IgD-negative memory B cell (primary cell): ENCODE measurements around the gene MTMR2. TPM values are rescaled to one million over a fixed set of nuclear protein-coding genes. Genes with fewer than 3 reads are reported as not detected.
"Not testable (repeated sequence)": the region's sequence is repeated elsewhere in the genome, so short reads cannot be mapped to it uniquely, and the experiment has no call there.

Experiments
- H3K27ac Mint-ChIP-seq, 3 donors: one replicate each; pipeline ENCODE4 v1.8.0; 2020 to 2022; ENCODE audit warnings: mild to moderate bottlenecking in 3 of 3, mixed read lengths in 3 of 3, moderate library complexity in 1 of 3
- H3K27me3 Mint-ChIP-seq: one replicate; pipeline ENCODE4 v1.8.0; 2021; ENCODE audit warnings: mixed read lengths
- H3K36me3 Mint-ChIP-seq: one replicate; pipeline ENCODE4 v1.8.0; 2020; ENCODE audit warnings: mild to moderate bottlenecking, mixed read lengths
- H3K4me1 Mint-ChIP-seq, 3 donors: one replicate each; pipeline ENCODE4 v1.8.0; 2020 to 2022; ENCODE audit warnings: mixed read lengths in 3 of 3, mild to moderate bottlenecking in 1 of 3
- H3K4me3 Mint-ChIP-seq, 4 donors: one replicate each; pipeline ENCODE4 v1.8.0; 2020 to 2022; ENCODE audit warnings: mild to moderate bottlenecking in 4 of 4, mixed read lengths in 4 of 4, moderate library complexity in 3 of 4
- H3K9me3 Mint-ChIP-seq, 3 donors: one replicate each; pipeline ENCODE4 v1.8.0; 2020 to 2021; ENCODE audit warnings: mixed read lengths in 3 of 3, mild to moderate bottlenecking in 1 of 3
- polyA plus RNA-seq: library from polyadenylated mRNA; unstranded; fragments of 300-500 nt; fragmentation: Illumina TruSeq; gene quantifications from one replicate; pipeline ENCODE4 v1.2.3, GENCODE V29; 2021

MTMR2 gene
- polyA plus RNA-seq, 1 donor from 2014 or later, result 7.2 TPM

DNA sequence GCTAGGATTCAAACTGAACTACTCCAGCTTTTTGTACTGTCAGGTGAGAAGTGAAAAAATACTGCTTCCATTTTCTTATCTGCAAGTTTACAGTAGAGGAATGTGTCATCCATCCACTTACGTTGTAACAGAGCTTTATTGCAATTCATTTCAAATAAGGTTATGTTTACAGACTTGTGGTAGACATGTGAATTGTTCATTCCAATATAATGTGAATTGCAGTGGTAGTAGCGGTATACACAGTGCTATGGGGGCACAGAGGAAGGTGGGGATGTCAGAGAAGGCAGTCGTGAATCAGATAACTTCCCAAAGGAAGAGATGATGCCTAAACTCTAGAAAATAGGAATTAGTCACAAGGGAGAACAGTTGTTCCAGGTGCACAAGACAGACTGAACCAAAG lies 91.1 kb downstream of the MTMR2 start:
- H3K9me3 Mint-ChIP-seq, result no peaks in the 10 kb centered on the region
- H3K36me3 Mint-ChIP-seq, result peaks cover 11% of the 10 kb centered on the region
- H3K27ac Mint-ChIP-seq, result no peak overlapping the region
- peaks cover 0 to 4% (median 0%) of the 10 kb centered on the region in 3 donors for H3K4me1 Mint-ChIP-seq
- H3K27me3 Mint-ChIP-seq, result no peaks in the 10 kb centered on the region
- no peak overlapping the region for H3K4me3 Mint-ChIP-seq

DNA sequence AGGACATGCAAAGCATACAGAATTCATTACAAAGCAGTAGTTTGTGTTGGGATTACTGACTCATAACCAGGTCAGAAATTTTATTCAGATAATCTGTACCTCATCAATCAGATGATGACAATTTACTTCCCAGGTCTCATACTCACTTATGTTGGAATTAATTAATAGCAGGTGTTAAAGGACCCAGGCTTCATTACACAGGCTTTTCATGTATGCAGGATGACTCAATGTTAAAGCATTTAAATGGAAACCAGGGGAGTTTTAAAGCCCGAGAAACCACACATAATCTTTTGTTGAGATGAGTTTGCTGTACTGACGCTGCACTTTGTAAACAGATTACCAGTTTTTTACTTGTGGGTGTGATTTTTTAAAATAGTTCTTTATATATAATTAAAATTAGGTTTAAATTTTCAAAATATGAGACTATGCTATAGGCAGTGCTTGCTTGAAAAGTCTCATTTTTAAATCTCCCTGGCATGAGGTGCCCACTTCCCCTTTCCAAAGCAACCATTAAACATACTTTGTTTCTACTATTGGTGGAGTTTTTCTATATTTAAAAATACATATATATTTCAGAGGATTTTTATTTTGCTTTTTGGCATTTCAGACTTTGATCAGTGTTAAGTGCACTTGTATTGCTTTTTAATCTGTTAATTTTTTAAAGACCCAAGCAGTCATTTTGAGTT lies 92.6 kb downstream of the MTMR2 start:
- Mint-ChIP-seq H3K4me3 (no peak overlapping the region), H3K9me3 (no peaks in the 10 kb centered on the region), H3K36me3 (peaks cover 15% of the 10 kb centered on the region), H3K27ac (no peak overlapping the region), H3K27me3 (no peaks in the 10 kb centered on the region), H3K4me1 (peaks cover 0 to 4% (median 0%) of the 10 kb centered on the region in 3 donors)

DNA sequence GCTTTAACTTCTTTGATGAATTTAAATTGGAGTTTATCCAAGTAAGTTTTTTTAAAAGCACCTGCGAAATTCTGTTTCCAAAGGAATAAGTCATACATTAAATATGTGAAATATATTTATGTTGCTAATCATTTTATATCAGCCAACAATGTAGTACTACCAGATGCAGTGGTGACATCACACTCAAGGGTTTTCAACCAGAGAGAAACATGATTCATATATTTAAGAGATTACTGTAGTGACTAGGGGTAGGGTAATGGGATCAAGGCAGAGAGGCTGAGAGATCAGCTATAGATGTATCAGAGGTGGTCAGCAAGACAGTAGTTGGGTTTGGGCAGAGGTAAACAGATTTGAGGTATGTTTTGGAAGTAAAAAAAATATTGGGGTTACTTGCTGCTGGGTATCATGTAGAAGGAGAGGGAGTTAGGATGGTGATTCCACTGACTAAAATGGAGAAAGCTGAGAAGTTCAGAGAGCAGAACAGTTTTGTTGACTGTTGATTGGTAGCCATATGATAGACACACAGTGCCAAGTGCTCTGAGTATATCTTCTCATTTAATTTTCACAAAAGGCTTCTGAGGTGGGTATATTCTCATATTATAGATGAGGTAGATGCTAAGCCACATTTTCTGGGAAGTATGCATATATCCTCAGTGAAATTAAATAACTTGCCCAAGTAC lies 94.2 kb downstream of the MTMR2 start:
- H3K9me3 Mint-ChIP-seq, result peaks cover 0 to 2% (median 0%) of the 10 kb centered on the region in 3 donors
- peaks cover 17% of the 10 kb centered on the region for H3K36me3 Mint-ChIP-seq
- no peak overlapping the region for H3K4me3 Mint-ChIP-seq
- H3K27me3 Mint-ChIP-seq, result no peaks in the 10 kb centered on the region
- H3K27ac Mint-ChIP-seq, result no peak overlapping the region
- peaks cover 0 to 4% (median 0%) of the 10 kb centered on the region in 3 donors for H3K4me1 Mint-ChIP-seq

DNA sequence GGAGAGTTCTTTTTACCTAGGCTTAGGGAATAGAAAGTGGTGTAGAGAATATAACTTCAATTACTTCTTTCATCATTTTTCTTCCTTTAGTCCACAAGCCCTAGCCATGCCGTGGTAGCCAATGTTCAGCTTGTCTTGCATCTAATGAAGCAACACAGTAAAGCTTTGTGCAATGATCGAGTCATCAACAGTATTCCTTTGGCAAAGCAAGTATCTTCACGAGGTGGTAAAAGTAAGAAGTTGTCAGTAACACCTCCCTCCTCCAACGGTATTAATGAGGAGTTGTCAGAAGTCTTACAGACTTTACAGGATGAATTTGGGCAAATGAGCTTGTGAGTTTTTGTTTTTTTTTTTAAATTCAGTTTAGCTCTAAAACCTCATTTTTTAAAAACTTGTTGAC lies 96.2 kb downstream of the MTMR2 start:
- Mint-ChIP-seq H3K27me3 (no peaks in the 10 kb centered on the region), H3K36me3 (peaks cover 17% of the 10 kb centered on the region), H3K4me3 (no peak overlapping the region), H3K4me1 (peaks cover 0 to 2% (median 0%) of the 10 kb centered on the region in 3 donors), H3K9me3 (peaks cover 0 to 2% (median 0%) of the 10 kb centered on the region in 3 donors), H3K27ac (no peak overlapping the region)

DNA sequence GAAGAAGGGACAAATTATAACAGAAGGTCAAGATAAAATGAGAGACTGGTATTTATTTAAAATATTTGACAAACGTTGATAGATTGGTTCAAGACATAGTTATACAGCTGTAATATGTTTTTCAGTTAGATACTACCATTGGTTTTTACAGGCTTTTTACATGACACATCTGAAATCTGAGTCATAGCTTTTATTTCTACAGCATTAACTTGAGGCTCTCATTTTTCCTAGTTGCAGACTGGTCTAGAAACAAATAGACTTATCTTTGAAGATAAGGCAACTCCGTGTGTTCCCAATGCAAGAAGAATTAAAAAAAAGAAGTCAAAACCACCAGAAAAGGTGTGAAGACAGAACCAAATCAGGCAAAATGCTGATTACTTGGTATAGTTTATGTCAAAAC lies 102.3 kb downstream of the MTMR2 start:
- H3K36me3 Mint-ChIP-seq, result peaks cover 3% of the 10 kb centered on the region
- H3K4me1 Mint-ChIP-seq, result no peaks in the 10 kb centered on the region
- no peaks in the 10 kb centered on the region for H3K27me3 Mint-ChIP-seq
- H3K27ac Mint-ChIP-seq, result no peak overlapping the region
- peaks cover 0 to 2% (median 0%) of the 10 kb centered on the region in 3 donors for H3K9me3 Mint-ChIP-seq
- no peak overlapping the region for H3K4me3 Mint-ChIP-seq

DNA sequence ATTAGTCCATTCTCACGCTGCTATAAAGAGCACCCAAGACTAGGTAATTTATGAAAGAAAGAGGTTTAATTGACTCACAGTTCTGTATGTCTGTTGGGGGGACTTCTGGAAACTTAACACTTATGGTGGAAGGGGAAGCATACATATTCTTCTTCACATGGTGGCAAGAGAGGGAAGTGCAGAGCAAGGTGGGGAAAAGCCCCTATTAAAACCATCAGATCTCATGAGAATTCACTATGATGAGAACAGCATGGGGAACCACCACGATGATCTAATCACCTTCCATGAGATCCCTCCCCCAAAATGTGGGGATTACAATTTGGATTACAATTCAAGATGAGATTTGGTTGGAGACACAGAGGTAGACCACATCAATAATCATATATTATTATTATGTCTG lies 107.9 kb downstream of the MTMR2 start:
- Mint-ChIP-seq H3K9me3 (no peaks in the 10 kb centered on the region), H3K27ac (peak overlapping the region in 1 of 3 donors; percentile 17), H3K4me1 (peaks cover 0 to 5% (median 1%) of the 10 kb centered on the region in 3 donors), H3K36me3 (peaks cover 7% of the 10 kb centered on the region), H3K4me3 (no peak overlapping the region), H3K27me3 (no peaks in the 10 kb centered on the region)

DNA sequence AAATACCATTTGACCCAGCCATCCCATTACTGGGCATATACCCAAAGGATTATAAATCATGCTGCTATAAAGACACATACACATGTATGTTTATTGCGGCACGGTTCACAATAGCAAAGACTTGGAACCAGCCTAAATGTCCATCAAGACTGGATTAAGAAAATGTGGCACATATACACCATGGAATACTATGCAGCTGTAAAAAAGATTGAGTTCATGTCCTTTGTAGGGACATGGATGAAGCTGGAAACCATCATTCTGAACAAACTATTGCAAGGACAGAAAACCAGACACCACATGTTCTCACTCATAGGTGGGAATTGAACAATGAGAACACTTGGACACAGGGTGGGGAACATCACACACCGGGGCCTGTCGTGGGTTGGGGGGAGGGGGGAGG lies 112.9 kb downstream of the MTMR2 start:
- not testable (repeated sequence) for H3K4me1 Mint-ChIP-seq, H3K36me3 Mint-ChIP-seq, H3K4me3 Mint-ChIP-seq, H3K27me3 Mint-ChIP-seq, H3K9me3 Mint-ChIP-seq, H3K27ac Mint-ChIP-seq

DNA sequence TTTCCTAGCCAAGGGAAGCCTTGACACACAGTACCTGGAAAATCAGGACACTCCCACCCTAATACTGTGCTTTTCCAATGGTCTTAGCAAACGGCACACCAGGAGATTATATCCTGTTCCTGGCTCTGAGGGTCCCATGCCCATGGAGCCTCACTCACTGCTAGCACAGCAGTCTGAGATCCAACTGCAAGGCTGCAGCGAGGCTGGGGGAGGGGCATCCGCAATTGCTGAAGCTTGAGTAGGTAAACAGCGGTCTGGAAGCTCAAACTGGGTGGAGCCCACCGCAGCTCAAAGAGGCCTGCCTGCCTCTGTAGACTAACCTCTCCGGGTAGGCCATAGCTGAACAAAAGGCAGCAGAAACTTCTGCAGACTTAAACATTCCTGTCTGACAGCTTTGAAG lies 117.4 kb downstream of the MTMR2 start:
- H3K27ac Mint-ChIP-seq, H3K4me3 Mint-ChIP-seq, H3K4me1 Mint-ChIP-seq, H3K27me3 Mint-ChIP-seq, H3K36me3 Mint-ChIP-seq, H3K9me3 Mint-ChIP-seq: not testable (repeated sequence)

DNA sequence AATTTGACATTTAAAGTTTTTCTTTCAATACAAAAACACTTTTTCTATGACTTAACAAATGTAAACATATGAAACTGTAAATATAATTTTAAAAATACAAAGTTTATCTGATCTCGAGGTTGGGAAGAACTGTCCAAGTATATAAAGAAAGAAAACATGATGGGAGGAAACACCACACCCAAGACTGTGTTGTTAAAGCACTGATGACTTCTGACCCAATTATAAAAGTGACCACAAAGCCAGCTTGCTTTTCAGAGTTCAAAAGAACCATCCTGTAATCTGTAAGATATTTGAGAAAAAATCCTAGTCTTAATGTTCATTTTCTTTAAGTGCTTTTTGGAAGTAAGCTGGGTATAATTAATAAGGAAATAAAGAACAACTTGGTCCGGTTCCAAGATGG lies 118.0 kb downstream of the MTMR2 start:
- Mint-ChIP-seq H3K4me1 (peaks cover 0 to 3% (median 0%) of the 10 kb centered on the region in 3 donors), H3K27ac (no peak overlapping the region), H3K36me3 (peaks cover 1% of the 10 kb centered on the region), H3K4me3 (no peak overlapping the region), H3K9me3 (peaks cover 0 to 2% (median 0%) of the 10 kb centered on the region in 3 donors), H3K27me3 (no peaks in the 10 kb centered on the region)

DNA sequence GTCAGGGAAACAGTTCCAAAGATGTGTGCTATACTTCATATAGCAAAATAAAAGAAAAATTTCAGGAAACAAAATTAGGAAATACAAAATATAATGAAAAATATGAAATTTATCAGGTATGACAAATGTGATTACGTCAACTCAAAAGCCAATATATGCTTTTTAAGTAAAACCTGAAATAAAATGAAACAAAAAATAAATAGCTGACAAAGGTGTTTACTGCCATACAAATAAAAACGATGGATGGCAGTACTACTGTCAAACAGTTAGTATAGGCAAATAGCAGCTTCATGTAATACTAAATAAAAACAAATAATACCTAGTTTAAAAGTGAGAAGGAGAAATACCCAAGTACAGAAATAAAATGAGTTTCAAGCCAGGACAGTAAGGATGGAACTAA lies 119.9 kb downstream of the MTMR2 start:
- peaks cover 4% of the 10 kb centered on the region for H3K36me3 Mint-ChIP-seq
- H3K4me3 Mint-ChIP-seq, result no peak overlapping the region
- H3K27me3 Mint-ChIP-seq, result no peaks in the 10 kb centered on the region
- no peaks in the 10 kb centered on the region for H3K9me3 Mint-ChIP-seq
- peaks cover 2 to 8% (median 3%) of the 10 kb centered on the region in 3 donors for H3K4me1 Mint-ChIP-seq
- no peak overlapping the region for H3K27ac Mint-ChIP-seq

DNA sequence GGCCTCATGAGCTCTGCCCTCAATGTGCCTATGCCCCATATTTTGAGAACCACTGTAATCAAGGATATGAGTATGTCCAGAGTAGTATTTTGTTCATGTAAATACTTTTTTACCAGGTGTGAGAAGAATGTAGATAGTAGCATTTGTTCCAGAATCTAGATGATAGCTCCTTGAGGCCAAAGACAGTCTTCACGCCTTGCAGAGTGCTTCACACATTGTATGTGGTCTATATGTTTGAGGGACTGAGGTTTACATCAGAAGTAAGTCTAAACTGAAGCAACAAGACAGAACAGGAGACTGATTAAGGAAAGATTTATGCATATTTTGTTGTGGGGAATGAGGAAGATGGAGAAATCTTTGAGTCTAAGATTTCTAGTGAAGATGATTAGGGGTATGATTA lies 121.1 kb downstream of the MTMR2 start:
- Mint-ChIP-seq H3K27ac (no peak overlapping the region), H3K36me3 (peaks cover 4% of the 10 kb centered on the region), H3K27me3 (no peaks in the 10 kb centered on the region), H3K9me3 (no peaks in the 10 kb centered on the region), H3K4me1 (peaks cover 4 to 8% (median 5%) of the 10 kb centered on the region in 3 donors), H3K4me3 (no peak overlapping the region)

DNA sequence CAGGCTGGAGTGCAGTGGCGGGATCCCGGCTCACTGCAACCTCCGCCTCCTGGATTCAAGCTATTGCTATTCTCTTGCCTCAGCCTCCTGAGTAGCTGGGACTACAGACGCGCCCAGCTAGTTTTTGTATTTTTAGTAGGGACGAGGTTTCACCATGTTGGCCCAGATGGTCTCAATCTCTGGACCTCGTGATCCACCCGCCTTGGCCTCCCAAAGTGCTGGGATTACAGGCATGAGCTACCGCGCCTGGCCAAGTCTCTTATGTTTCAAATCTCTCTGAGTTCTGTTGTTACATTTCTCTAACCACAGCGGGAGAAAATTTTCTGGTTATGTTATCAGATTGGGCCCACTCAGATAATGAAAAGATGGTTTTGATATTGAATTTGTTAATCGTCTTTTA lies 123.5 kb downstream of the MTMR2 start:
- H3K4me1 Mint-ChIP-seq, result peaks cover 9 to 12% (median 10%) of the 10 kb centered on the region in 3 donors
- no peaks in the 10 kb centered on the region for H3K9me3 Mint-ChIP-seq
- H3K27ac Mint-ChIP-seq, result no peak overlapping the region
- no peaks in the 10 kb centered on the region for H3K27me3 Mint-ChIP-seq
- H3K4me3 Mint-ChIP-seq, result no peak overlapping the region
- H3K36me3 Mint-ChIP-seq, result peaks cover 2% of the 10 kb centered on the region

DNA sequence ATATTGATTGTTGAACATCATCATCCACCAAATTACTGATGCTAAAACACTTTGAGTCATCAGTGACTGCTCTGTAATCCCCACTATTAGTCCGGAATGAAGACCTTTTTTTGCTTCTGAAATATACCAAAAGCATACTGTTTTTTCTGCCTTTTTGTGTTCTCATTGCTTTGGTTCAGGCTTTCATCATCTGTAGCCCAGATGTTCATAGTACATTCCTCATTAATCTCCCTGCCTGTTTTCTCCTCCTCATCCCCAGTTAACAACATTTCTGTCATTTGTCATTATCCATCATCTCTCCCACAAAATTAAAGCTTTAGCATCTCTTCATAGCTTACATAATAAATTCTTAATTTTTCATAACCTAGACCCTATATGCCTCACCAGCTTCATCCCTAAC lies 124.4 kb downstream of the MTMR2 start:
- Mint-ChIP-seq H3K36me3 (peaks cover 2% of the 10 kb centered on the region), H3K4me1 (peaks cover 9 to 14% (median 12%) of the 10 kb centered on the region in 3 donors), H3K27ac (no peak overlapping the region), H3K27me3 (no peaks in the 10 kb centered on the region), H3K9me3 (no peaks in the 10 kb centered on the region), H3K4me3 (no peak overlapping the region)

DNA sequence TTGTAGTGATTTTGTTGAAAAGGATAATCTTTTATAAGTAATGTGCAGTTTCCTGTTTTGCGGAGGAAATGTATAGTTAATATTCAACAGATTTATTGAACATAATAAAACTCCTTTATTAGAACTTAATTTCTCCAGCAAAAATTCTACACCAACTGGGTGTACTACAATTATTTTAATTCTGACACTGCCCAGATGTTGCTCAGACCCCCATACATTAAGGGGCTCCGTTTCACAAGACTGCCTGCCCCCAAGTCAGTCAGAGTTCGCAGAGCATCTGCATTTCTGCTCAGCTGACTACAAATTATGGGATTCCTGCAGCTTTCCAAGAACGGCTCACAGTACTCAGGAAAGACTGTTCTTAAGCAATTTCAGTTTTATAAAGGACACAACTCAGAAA lies 127.4 kb downstream of the MTMR2 start:
- Mint-ChIP-seq H3K27me3 (no peaks in the 10 kb centered on the region), H3K9me3 (no peaks in the 10 kb centered on the region), H3K27ac (no peak overlapping the region), H3K4me3 (no peak overlapping the region), H3K4me1 (peaks cover 19 to 36% (median 27%) of the 10 kb centered on the region in 3 donors), H3K36me3 (peaks cover 2% of the 10 kb centered on the region)

DNA sequence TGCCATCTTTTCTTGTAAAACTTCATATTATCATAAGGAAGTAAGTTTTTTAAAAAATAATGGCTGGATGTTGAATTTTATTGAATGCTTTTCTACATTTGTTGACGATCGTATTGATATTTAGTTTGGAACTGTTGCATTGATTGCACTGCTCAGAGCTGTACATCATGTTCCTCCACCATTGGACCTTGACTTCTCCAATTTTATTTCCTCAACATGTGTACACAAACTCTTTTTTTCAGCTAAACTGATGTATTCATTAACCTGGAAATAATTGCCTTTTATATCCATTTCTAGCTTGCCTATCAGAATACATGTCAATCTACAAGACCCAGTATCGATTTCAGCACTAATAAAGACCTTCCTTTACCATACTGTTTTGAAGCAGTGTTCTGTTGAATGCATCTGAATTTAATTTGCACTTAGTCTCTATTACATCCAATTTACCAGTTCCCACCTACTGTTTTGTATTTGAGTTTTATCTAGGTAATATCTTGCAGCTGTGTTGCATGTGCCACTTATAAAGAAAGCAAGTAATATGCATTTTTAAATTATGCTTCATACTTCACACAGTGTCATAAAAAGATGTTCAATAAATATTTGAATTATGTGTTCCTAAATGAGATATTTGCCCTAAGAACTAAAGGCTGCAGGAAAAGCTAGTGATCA lies 128.1 kb downstream of the MTMR2 start:
- no peaks in the 10 kb centered on the region for H3K9me3 Mint-ChIP-seq
- H3K27ac Mint-ChIP-seq, result no peak overlapping the region
- peaks cover 23 to 39% (median 29%) of the 10 kb centered on the region in 3 donors for H3K4me1 Mint-ChIP-seq
- H3K36me3 Mint-ChIP-seq, result peaks cover 2% of the 10 kb centered on the region
- no peak overlapping the region for H3K4me3 Mint-ChIP-seq
- H3K27me3 Mint-ChIP-seq, result no peaks in the 10 kb centered on the region
